Stimulated activated CD4-positive, alpha-beta T cell treated with anti-CD3 and anti-CD28 coated beads, Interleukin-4, amount 100 ng/mL, for 4 hours (primary cell): ENCODE results near the gene CAV1.
"Not testable (repeated sequence)": the region's sequence is repeated elsewhere in the genome, so short reads cannot be mapped to it uniquely, and the experiment has no call there.

Experiments used
- DNase-seq, 2 experiments: peaks; one replicate each; pipeline ENCODE4 v3.0.0-alpha.2; 2020

Gene CAV1

DNA sequence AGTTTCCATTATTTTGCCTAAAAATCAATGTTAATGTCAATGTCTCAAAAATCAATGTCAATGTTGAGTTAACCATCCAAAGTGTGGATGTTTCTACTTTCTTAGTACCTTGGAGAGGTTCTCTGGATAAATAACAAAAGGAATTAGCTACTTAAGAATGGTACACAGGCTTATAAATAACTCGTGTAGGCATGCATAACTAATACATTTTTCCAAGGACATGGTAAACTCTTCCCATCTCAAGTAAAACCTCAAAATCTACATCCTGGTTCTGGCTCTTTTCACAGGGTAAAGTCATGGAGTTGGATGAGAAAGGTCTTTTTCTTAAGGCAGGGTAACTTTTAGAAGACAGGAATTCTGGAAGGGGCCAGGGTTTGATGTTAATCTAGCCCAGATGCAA lies 59.9 kb downstream of the CAV1 start:
- DNase-seq = no peak

GRCh38 chr7:116585392-116585791 lies 60.6 kb downstream of the CAV1 start:
- no peak for DNase-seq

DNA sequence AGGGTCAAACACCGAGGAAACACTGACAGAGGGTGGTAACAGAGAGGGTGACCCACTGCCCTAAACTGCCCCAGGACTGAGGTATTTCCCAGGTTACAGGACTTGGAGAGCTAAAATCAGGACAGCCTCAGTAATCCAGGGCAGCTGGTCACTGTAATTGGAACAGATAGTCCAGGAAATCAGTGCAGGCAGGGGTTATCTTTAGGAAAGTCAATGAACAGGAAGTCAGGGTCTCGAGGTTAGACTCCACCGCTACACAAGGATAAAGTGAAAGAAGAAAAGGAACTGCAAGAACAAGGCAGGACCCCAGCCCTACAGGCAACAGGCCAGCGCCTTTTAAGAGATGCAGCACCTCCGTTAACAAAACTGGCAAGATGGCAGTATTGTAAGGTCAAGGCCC lies 61.1 kb downstream of the CAV1 start:
- DNase-seq = no peak

GRCh38 chr7:116587200-116587599 lies 62.4 kb downstream of the CAV1 start:
- DNase-seq = not testable (repeated sequence)

- no peak for DNase-seq
Measured at GRCh38 chr7:116588225-116588624, 63.4 kb downstream of the CAV1 start.

GRCh38 chr7:116588641-116589594 lies 64.1 kb downstream of the CAV1 start:
- no peak for DNase-seq

- no peak for DNase-seq
Measured at GRCh38 chr7:116591202-116592040, 66.6 kb downstream of the CAV1 start.

- no peak for DNase-seq
Measured at GRCh38 chr7:116592041-116592355, 67.2 kb downstream of the CAV1 start.

- no peak for DNase-seq
Measured at GRCh38 chr7:116592445-116592844, 67.6 kb downstream of the CAV1 start.

DNA sequence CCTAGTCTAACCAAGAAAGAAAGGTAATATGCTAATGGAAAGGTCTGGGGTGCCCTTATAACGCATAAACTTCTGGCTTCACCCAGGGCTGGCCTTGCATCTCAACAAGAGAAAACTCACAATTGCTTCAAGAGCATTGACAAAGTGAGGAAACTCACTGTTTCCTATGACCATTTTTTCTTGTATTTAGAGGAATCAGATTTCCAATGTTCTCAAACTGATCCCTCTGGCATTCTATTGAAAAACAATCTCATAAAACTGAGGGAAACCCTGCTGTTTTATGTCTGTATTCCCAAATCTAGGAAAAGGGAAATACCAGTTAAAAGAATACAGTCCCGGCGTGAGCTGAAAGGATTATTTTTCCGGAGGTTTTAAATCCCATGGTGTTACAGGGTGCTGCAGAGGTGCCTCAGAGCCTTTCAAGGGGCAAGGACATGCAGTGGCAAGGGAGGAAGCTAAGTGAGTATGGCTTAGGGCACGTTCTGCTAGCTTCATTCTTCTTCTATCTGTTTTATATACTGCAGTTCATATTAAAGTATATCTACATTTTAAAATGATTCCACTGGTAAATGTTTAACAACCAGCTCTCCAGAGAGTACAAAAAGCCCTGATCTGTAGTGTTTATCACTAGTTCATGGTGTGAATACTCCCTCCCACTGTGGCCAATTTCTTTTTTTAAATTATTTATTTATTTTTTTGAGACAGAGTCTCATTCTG lies 68.7 kb downstream of the CAV1 start:
- no peak for DNase-seq

- no peak for DNase-seq
Measured at GRCh38 chr7:116595063-116595462, 70.2 kb downstream of the CAV1 start.

- no peak for DNase-seq
Measured at GRCh38 chr7:116597384-116597783, 72.5 kb downstream of the CAV1 start.

GRCh38 chr7:116598278-116598677 lies 73.4 kb downstream of the CAV1 start:
- no peak for DNase-seq

GRCh38 chr7:116598861-116599260 lies 74.0 kb downstream of the CAV1 start:
- no peak for DNase-seq

DNA sequence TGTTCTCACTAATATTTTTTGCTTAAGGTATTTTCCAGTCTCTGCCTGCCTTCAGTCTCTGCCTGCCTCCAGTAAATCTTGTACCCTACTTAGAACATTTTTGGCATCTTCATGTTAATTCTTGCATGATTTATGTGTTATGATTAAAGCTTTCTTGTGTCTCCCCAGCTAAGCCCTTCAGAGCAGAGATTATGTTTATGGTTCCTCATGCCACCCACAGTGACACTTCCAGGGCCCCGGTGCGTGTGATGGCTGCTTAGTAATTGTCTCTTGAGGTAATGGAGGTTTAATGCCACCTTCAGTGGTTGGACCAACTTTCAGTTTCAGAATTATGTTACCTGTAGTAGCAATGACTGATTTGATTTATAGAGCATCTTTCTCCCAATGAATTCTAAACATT lies 76.6 kb downstream of the CAV1 start:
- DNase-seq = no peak

DNA sequence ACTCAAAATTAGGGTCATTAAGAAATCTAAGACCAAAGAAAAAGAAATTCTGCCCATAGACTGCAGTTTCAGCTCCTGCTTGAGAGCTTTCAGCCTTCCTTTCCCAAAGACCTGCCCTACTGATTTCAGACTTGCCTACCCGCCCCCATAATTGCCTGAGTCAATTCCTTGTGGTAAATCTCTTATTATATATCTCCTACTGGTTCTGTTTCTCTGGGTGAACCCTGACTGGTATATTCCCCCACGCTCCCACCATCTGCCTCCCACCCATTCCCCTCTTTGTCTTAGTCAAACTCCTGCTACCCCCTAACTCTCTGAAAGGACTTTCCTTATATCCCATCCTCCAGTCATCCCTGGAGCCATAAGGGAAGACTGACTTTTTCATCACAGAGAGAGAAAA lies 82.5 kb downstream of the CAV1 start:
- no peak for DNase-seq

GRCh38 chr7:116610210-116610609 lies 85.4 kb downstream of the CAV1 start:
- no peak for DNase-seq

GRCh38 chr7:116610721-116611120 lies 85.9 kb downstream of the CAV1 start:
- no peak for DNase-seq
